Type B pancreatic cell (in vitro differentiated cells): ENCODE data around the gene MEG3. TPM values are rescaled to one million over a fixed set of nuclear protein-coding genes. Genes with fewer than 3 reads are reported as not detected.
A peak's percentile ranks its signal among the peaks of the same experiment; 100 is the strongest.

Experiments
- DNase-seq: peaks from one replicate; pipeline ENCODE4 v3.0.0; 2021; ENCODE audit warnings: mixed read lengths; ENCODE audit not compliant: unreplicated experiment; ENCODE audit errors: extremely low spot score
- H3K27ac Mint-ChIP-seq: 2 replicates; pipeline ENCODE4 v1.8.0; 2021; ENCODE audit warnings: mild to moderate bottlenecking, mixed read lengths
- H3K27me3 Mint-ChIP-seq: 2 replicates; pipeline ENCODE4 v1.8.0; 2021; ENCODE audit warnings: mixed read lengths
- H3K36me3 Mint-ChIP-seq: 2 replicates; pipeline ENCODE4 v1.8.0; 2021; ENCODE audit warnings: mixed read lengths
- H3K4me1 Mint-ChIP-seq: one replicate; pipeline ENCODE4 v1.8.0; 2021; ENCODE audit warnings: mixed read lengths; ENCODE audit not compliant: unreplicated experiment
- H3K4me3 Mint-ChIP-seq: 2 replicates; pipeline ENCODE4 v1.8.0; 2021; ENCODE audit warnings: mild to moderate bottlenecking, mixed read lengths
- H3K9me3 Mint-ChIP-seq: 2 replicates; pipeline ENCODE4 v1.8.0; 2021; ENCODE audit warnings: mixed read lengths
- total RNA-seq: library from RNA; stranded (reverse); gene quantifications from 2 replicates; pipeline ENCODE4 v1.2.1, GENCODE V29; 2021; ENCODE audit warnings: low replicate concordance
- TF ChIP-seq, protein P1 (sequence below): fragments of 200-600 bp; sonication (generic); conservative IDR thresholded peaks from 2 replicates; pipeline ENCODE4 v1.5.0; 2021; ENCODE audit warnings: antibody characterized with exemption, mild to moderate bottlenecking

Gene MEG3
- total RNA-seq, 1 donor from 2014 or later, result 0.68 TPM

DNA sequence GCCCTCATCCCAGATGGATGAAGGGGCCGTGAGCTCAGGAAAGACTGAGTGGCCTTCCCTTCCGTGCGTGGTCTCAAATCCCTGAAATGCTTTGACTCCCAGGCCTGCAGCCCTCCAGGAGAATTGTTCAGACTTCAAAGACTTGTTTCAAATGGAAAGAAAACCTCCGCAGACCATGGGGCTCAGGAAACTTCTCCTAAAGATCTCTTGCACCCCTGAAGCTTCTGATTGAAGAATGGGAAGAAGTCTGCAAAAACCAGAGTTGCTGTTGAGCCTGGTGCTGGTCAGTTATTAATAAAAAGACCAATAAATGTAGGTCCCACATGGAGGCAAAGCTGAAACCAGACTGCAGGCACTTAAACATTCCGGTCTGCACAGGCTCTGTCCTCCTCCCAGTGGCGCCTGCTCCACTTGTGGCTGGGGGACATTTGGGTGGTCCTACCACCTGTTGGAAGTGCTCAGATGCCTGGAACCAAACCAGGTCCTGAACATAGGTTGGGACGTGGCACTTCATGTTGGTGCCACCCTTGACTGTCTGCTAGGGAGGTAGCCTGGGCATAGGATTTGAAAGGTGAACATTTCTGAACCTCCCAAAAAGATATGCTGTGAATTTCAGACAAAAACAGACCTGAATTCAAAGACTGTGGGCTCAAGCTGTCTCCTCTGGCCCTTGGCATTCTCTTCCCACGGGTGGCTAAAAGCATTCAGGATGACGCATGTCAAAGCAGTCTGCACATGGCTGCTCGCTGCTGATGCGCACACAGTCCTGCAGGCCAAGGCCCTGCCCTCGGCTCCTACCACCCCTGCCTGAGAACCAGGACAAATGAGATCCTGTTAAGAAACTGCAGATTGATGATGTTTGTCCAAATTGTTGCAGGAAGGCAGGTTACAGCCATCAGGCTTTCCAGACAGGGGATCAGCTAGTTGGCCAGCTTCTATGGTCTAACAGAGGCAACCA, 36.2 kb upstream of the MEG3 start:
- Mint-ChIP-seq H3K4me1 (peaks cover 62% of the 10 kb centered on the region), H3K27ac (no peak overlapping the region), H3K4me3 (no peak overlapping the region), H3K9me3 (no peaks in the 10 kb centered on the region), H3K27me3 (peaks cover 13% of the 10 kb centered on the region), H3K36me3 (no peaks in the 10 kb centered on the region)
- no peak for DNase-seq
- TF ChIP-seq, protein P1, sequence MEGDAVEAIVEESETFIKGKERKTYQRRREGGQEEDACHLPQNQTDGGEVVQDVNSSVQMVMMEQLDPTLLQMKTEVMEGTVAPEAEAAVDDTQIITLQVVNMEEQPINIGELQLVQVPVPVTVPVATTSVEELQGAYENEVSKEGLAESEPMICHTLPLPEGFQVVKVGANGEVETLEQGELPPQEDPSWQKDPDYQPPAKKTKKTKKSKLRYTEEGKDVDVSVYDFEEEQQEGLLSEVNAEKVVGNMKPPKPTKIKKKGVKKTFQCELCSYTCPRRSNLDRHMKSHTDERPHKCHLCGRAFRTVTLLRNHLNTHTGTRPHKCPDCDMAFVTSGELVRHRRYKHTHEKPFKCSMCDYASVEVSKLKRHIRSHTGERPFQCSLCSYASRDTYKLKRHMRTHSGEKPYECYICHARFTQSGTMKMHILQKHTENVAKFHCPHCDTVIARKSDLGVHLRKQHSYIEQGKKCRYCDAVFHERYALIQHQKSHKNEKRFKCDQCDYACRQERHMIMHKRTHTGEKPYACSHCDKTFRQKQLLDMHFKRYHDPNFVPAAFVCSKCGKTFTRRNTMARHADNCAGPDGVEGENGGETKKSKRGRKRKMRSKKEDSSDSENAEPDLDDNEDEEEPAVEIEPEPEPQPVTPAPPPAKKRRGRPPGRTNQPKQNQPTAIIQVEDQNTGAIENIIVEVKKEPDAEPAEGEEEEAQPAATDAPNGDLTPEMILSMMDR, result no peak

DNA sequence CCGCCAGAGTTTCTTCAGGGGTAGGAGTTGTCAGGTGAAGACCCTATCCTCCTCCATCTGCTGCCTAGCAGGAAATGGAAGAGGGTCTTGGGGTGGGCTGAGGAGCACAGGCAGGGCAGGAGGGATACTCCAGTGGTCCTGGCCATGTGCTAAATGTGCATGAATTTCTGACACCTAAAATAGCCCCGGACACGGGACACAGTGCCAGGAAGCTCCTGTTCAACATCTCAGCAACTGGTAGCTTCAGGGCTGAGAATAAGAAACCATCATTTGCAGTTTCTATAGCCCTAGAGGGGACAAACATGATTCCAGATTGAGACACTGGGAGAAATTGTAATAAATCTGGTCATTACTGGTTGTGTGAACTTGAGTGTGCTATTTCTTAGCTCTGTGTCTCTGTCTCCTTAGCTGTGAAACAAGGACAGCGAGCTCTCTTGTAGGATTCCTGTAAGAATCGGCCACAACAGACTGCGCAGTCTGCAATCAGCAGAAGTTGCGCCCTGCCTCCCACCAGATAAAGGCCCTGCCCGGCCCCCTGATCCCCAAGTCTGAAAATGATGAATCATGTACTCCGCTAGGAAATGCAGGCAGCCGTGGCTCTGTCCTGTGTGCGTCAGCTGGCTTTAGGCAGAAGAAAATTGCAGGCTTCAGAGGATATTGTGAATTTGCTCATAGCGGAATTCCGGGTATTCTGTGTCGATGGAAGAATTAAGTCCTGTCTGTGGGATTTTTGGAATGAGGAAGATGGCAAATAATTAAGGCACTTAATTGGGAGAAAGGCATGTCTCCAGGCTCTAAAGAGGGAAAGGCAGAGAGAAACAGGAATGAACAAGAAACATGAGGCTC, 35.2 kb upstream of the MEG3 start:
- peak overlapping the region; percentile 50 for H3K27ac Mint-ChIP-seq
- no peak for DNase-seq
- peaks cover 55% of the 10 kb centered on the region for H3K4me1 Mint-ChIP-seq
- peaks cover 11% of the 10 kb centered on the region for H3K27me3 Mint-ChIP-seq
- no peaks in the 10 kb centered on the region for H3K36me3 Mint-ChIP-seq
- TF ChIP-seq, protein P1, result no peak
- no peaks in the 10 kb centered on the region for H3K9me3 Mint-ChIP-seq
- H3K4me3 Mint-ChIP-seq, result no peak overlapping the region

DNA sequence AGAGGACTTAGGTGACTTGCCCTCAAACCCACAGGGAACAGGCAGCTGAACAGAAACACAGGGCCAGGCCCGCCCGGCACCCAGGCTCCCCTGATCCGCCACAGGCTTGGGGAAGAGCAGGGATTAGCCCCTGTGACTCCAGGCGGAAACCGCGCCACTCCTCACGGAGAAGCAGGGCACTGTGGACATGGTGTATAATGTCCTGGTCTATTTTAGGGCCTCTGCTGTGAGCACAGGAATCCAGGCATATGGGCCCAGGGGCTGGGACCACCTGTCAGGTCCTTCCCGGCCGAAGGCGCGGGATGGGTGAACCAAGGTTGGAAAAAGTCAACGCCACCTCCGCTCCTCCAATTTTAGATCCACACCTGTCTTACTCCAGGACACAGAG, 34.6 kb upstream of the MEG3 start:
- TF ChIP-seq, protein P1, result no peak
- Mint-ChIP-seq H3K36me3 (no peaks in the 10 kb centered on the region), H3K4me3 (no peak overlapping the region), H3K4me1 (peaks cover 50% of the 10 kb centered on the region), H3K9me3 (no peaks in the 10 kb centered on the region), H3K27me3 (peaks cover 11% of the 10 kb centered on the region), H3K27ac (peak overlapping the region; percentile 50)
- no peak for DNase-seq

DNA sequence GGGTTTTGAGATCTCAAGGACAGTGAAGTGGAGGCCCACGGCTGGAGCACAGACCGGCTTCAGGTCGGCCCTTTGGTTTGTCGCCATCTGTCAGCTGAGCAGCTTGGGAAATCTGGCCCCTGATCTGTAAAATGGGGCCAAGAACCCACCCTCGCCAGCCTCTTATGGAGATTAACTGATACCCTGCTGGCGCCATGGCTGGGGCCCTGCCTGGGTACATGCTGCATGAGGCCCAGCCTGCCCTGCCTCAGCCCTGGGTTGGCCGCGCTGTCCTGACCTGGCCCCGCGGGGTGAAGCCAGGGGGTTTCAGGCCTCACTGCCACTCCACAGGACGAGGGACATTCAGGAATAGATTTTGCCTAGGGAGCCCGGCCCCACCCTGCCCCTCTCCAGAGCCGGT, 33.9 kb upstream of the MEG3 start:
- Mint-ChIP-seq H3K9me3 (no peaks in the 10 kb centered on the region), H3K4me3 (no peak overlapping the region), H3K27me3 (peaks cover 11% of the 10 kb centered on the region), H3K36me3 (no peaks in the 10 kb centered on the region), H3K27ac (no peak overlapping the region), H3K4me1 (peaks cover 43% of the 10 kb centered on the region)
- TF ChIP-seq, protein P1, result no peak
- DNase-seq, result no peak

DNA sequence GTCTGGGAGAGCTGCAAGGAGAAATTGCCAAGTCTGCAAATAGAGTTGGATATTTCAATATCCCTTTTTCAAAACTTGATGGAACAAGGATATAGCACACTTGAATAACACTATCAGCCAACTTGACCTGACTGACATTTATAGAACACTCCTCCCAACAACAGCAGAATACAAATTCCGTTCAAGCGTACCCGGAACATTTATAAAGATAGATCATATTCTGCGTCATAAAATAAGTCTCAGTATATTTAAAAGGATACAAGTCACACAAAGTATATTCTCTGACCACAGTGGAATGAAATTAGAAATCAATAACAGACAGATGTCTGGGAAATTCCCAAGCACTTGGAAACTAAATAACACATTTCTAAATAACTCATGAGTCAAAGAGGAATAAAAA, 29.0 kb upstream of the MEG3 start:
- Mint-ChIP-seq H3K27ac (no peak overlapping the region), H3K27me3 (peaks cover 10% of the 10 kb centered on the region), H3K4me1 (peaks cover 17% of the 10 kb centered on the region), H3K9me3 (no peaks in the 10 kb centered on the region), H3K36me3 (no peaks in the 10 kb centered on the region), H3K4me3 (no peak overlapping the region)
- no peak for DNase-seq
- TF ChIP-seq, protein P1, result no peak
